ENCODE results near the gene C3orf70.

C3orf70 gene

GRCh38 chr3:185042312-185043050 is 110.4 kb downstream of the C3orf70 start:
- H2AK5ac ChIP-seq (ENCODE audit: low read length): no peak overlapping the region
- WGBS (ENCODE audit: extremely low coverage, insufficient coverage, low lambda C conversion rate): 100% methylated on average over 1 of the region's 7 CpGs
- H3K79me1 ChIP-seq (ENCODE audit: low read length): no peaks in the 10 kb centered on the region
- no peaks in the 10 kb centered on the region for H3K4me1 ChIP-seq (ENCODE audit: control insufficient read depth, low read depth, low read length)
- no peak overlapping the region for H3K56ac ChIP-seq (ENCODE audit: low read length)
- H3K4me2 ChIP-seq (ENCODE audit: low read length): no peak overlapping the region
- H3K27me3 ChIP-seq (ENCODE audit: insufficient read depth, low read length, poor library complexity): no peaks in the 10 kb centered on the region
- no peak overlapping the region for H4K8ac ChIP-seq (ENCODE audit: low read depth, low read length)
- H3K4me3 ChIP-seq (ENCODE audit: low read length): no peak overlapping the region
- H2BK5ac ChIP-seq (ENCODE audit: low read length): no peak overlapping the region
- H2BK15ac ChIP-seq (replicated peaks; ENCODE audit: low read depth): no peak overlapping the region
- DNase-seq: no peak
- no peak overlapping the region for H3K9ac ChIP-seq (ENCODE audit: low read length)
- H3K4ac ChIP-seq (ENCODE audit: low read depth, low read length): no peak overlapping the region
- H3K27ac ChIP-seq (ENCODE audit: low read depth, low read length): no peak overlapping the region
- H4K5ac ChIP-seq (ENCODE audit: low read length): no peak overlapping the region
- H3K36me3 ChIP-seq (ENCODE audit: control insufficient read depth, insufficient read depth, low read length): no peaks in the 10 kb centered on the region
- no peak overlapping the region for H3K18ac ChIP-seq (ENCODE audit: low read length)
- H2BK120ac ChIP-seq (ENCODE audit: low read depth, low read length): no peak overlapping the region
- H3K79me2 ChIP-seq (ENCODE audit: control insufficient read depth, insufficient read depth, low read length): no peaks in the 10 kb centered on the region
- H3K23ac ChIP-seq (ENCODE audit: low read length): no peak overlapping the region

- Histone ChIP-seq H2BK15ac (replicated peaks; ENCODE audit: low read depth) (no peak overlapping the region), H4K5ac (ENCODE audit: low read length) (no peak overlapping the region), H4K8ac (ENCODE audit: low read depth, low read length) (no peak overlapping the region), H3K56ac (ENCODE audit: low read length) (no peak overlapping the region), H3K4ac (ENCODE audit: low read depth, low read length) (no peak overlapping the region), H3K79me1 (ENCODE audit: low read length) (no peaks in the 10 kb centered on the region), H3K4me2 (ENCODE audit: low read length) (no peak overlapping the region), H2AK5ac (ENCODE audit: low read length) (no peak overlapping the region), H3K27me3 (ENCODE audit: insufficient read depth, low read length, poor library complexity) (no peaks in the 10 kb centered on the region), H3K9ac (ENCODE audit: low read length) (no peak overlapping the region), H3K36me3 (ENCODE audit: control insufficient read depth, insufficient read depth, low read length) (no peaks in the 10 kb centered on the region), H3K4me3 (ENCODE audit: low read length) (no peak overlapping the region), H2BK120ac (ENCODE audit: low read depth, low read length) (no peak overlapping the region), H3K23ac (ENCODE audit: low read length) (no peak overlapping the region), H2BK5ac (ENCODE audit: low read length) (no peak overlapping the region), H3K27ac (ENCODE audit: low read depth, low read length) (no peak overlapping the region), H3K4me1 (ENCODE audit: control insufficient read depth, low read depth, low read length) (no peaks in the 10 kb centered on the region), H3K18ac (ENCODE audit: low read length) (no peak overlapping the region), H3K79me2 (ENCODE audit: control insufficient read depth, insufficient read depth, low read length) (no peaks in the 10 kb centered on the region)
- DNase-seq: no peak
- no CpG with 5 or more reads among the region's 4 CpGs for WGBS (ENCODE audit: extremely low coverage, insufficient coverage, low lambda C conversion rate)
These were observed 111.3 kb downstream of the C3orf70 start for GRCh38 chr3:185041540-185041939.

GRCh38 chr3:185040425-185040824 is 112.4 kb downstream of the C3orf70 start:
- Histone ChIP-seq H3K56ac (ENCODE audit: low read length) (no peak overlapping the region), H3K4me1 (ENCODE audit: control insufficient read depth, low read depth, low read length) (no peaks in the 10 kb centered on the region), H3K18ac (ENCODE audit: low read length) (no peak overlapping the region), H3K23ac (ENCODE audit: low read length) (no peak overlapping the region), H2BK15ac (replicated peaks; ENCODE audit: low read depth) (no peak overlapping the region), H3K79me1 (ENCODE audit: low read length) (no peaks in the 10 kb centered on the region), H3K27me3 (ENCODE audit: insufficient read depth, low read length, poor library complexity) (no peaks in the 10 kb centered on the region), H2BK120ac (ENCODE audit: low read depth, low read length) (no peak overlapping the region), H3K36me3 (ENCODE audit: control insufficient read depth, insufficient read depth, low read length) (no peaks in the 10 kb centered on the region), H3K27ac (ENCODE audit: low read depth, low read length) (no peak overlapping the region), H2BK5ac (ENCODE audit: low read length) (no peak overlapping the region), H4K5ac (ENCODE audit: low read length) (no peak overlapping the region), H3K4me2 (ENCODE audit: low read length) (no peak overlapping the region), H2AK5ac (ENCODE audit: low read length) (no peak overlapping the region), H4K8ac (ENCODE audit: low read depth, low read length) (no peak overlapping the region), H3K9ac (ENCODE audit: low read length) (no peak overlapping the region), H3K4ac (ENCODE audit: low read depth, low read length) (no peak overlapping the region), H3K4me3 (ENCODE audit: low read length) (no peak overlapping the region), H3K79me2 (ENCODE audit: control insufficient read depth, insufficient read depth, low read length) (no peaks in the 10 kb centered on the region)
- no CpG with 5 or more reads among the region's 1 CpG for WGBS (ENCODE audit: extremely low coverage, insufficient coverage, low lambda C conversion rate)
- DNase-seq: no peak

DNA sequence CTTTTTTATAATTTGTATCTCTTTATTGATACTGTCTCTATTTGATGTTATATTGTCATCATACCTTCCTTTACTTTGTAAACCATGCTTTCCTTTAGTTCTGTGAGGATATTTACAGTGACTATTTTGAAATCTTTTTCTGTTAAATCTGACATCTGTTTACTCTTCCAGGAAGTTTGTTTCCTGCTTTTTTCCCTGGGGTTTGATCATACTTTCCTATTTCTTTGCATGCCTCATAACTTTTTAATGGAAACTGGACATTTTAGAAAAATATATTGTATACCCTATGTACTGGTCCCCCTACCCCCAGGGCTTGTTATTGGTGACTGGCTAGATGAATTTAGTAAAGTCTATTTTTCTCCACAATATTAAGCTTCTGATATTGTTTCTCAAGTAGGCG is 115.1 kb downstream of the C3orf70 start:
- no peak overlapping the region for H3K27ac ChIP-seq (ENCODE audit: low read depth, low read length)
- DNase-seq: no peak
- no peak overlapping the region for H3K4me3 ChIP-seq (ENCODE audit: low read length)
- H3K56ac ChIP-seq (ENCODE audit: low read length): no peak overlapping the region
- no peak overlapping the region for H3K4ac ChIP-seq (ENCODE audit: low read depth, low read length)
- no peak overlapping the region for H3K9ac ChIP-seq (ENCODE audit: low read length)
- H3K27me3 ChIP-seq (ENCODE audit: insufficient read depth, low read length, poor library complexity): no peaks in the 10 kb centered on the region
- no peak overlapping the region for H2BK120ac ChIP-seq (ENCODE audit: low read depth, low read length)
- no peak overlapping the region for H2BK15ac ChIP-seq (replicated peaks; ENCODE audit: low read depth)
- WGBS (ENCODE audit: extremely low coverage, insufficient coverage, low lambda C conversion rate): no CpG with 5 or more reads among the region's 1 CpG
- no peak overlapping the region for H2AK5ac ChIP-seq (ENCODE audit: low read length)
- H2BK5ac ChIP-seq (ENCODE audit: low read length): no peak overlapping the region
- H4K5ac ChIP-seq (ENCODE audit: low read length): no peak overlapping the region
- H4K8ac ChIP-seq (ENCODE audit: low read depth, low read length): peak overlapping the region; percentile 28
- no peak overlapping the region for H3K4me2 ChIP-seq (ENCODE audit: low read length)
- H3K18ac ChIP-seq (ENCODE audit: low read length): no peak overlapping the region
- no peaks in the 10 kb centered on the region for H3K79me2 ChIP-seq (ENCODE audit: control insufficient read depth, insufficient read depth, low read length)
- H3K79me1 ChIP-seq (ENCODE audit: low read length): no peaks in the 10 kb centered on the region
- no peak overlapping the region for H3K23ac ChIP-seq (ENCODE audit: low read length)
- H3K36me3 ChIP-seq (ENCODE audit: control insufficient read depth, insufficient read depth, low read length): no peaks in the 10 kb centered on the region
- H3K4me1 ChIP-seq (ENCODE audit: control insufficient read depth, low read depth, low read length): no peaks in the 10 kb centered on the region

DNA sequence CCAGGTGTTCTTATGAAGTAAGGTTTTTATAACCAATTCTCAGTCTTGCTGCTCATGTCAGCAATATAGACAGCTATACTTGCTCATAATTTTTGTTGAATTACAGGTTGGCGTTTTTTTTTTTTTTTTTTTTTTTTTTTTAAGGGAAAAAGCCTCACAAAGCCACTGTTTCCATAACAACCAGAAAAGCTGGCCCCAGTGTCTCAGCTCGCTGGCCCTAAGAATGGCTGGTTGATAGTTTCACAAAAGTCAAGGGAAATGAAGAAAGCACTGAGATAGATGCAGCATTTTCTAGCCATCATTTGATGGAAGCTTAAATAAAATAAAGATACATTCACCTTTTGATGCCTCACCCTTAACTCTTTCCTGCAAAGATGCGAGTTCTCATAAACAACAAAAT is 121.9 kb downstream of the C3orf70 start:
- no peak overlapping the region for H4K5ac ChIP-seq (ENCODE audit: low read length)
- no peak overlapping the region for H4K8ac ChIP-seq (ENCODE audit: low read depth, low read length)
- no peak for DNase-seq
- H3K27ac ChIP-seq (ENCODE audit: low read depth, low read length): no peak overlapping the region
- no peak overlapping the region for H3K23ac ChIP-seq (ENCODE audit: low read length)
- no peak overlapping the region for H3K4me3 ChIP-seq (ENCODE audit: low read length)
- no peaks in the 10 kb centered on the region for H3K79me2 ChIP-seq (ENCODE audit: control insufficient read depth, insufficient read depth, low read length)
- no peak overlapping the region for H3K4me2 ChIP-seq (ENCODE audit: low read length)
- H2BK5ac ChIP-seq (ENCODE audit: low read length): no peak overlapping the region
- H3K36me3 ChIP-seq (ENCODE audit: control insufficient read depth, insufficient read depth, low read length): no peaks in the 10 kb centered on the region
- H3K27me3 ChIP-seq (ENCODE audit: insufficient read depth, low read length, poor library complexity): no peaks in the 10 kb centered on the region
- H3K4ac ChIP-seq (ENCODE audit: low read depth, low read length): no peak overlapping the region
- H3K9ac ChIP-seq (ENCODE audit: low read length): no peak overlapping the region
- no peak overlapping the region for H3K56ac ChIP-seq (ENCODE audit: low read length)
- H3K18ac ChIP-seq (ENCODE audit: low read length): no peak overlapping the region
- H2AK5ac ChIP-seq (ENCODE audit: low read length): no peak overlapping the region
- H2BK15ac ChIP-seq (replicated peaks; ENCODE audit: low read depth): no peak overlapping the region
- H3K79me1 ChIP-seq (ENCODE audit: low read length): no peaks in the 10 kb centered on the region
- no peak overlapping the region for H2BK120ac ChIP-seq (ENCODE audit: low read depth, low read length)
- H3K4me1 ChIP-seq (ENCODE audit: control insufficient read depth, low read depth, low read length): no peaks in the 10 kb centered on the region
- WGBS (ENCODE audit: extremely low coverage, insufficient coverage, low lambda C conversion rate): no CpG with 5 or more reads among the region's 3 CpGs

DNA sequence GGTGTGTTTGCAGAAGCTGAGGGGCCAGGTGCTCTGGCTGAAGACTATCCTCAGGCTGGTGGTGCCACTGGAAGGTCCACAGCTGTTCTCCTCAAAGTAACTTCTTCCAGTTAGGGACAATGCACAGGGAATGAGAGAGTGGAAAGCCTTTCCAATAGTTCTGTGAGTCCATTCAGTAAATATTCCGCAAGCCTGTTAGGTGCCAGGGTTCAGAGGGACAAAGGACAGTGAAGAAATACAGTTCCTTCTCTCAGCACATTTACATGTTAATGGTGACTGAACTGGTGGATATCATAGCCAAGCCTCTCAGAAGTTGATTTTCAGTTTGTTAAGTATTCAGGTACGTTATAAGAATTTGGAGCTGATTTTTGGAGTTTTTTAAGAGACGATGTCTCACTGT is 122.5 kb downstream of the C3orf70 start:
- H3K18ac ChIP-seq (ENCODE audit: low read length): no peak overlapping the region
- H3K27ac ChIP-seq (ENCODE audit: low read depth, low read length): no peak overlapping the region
- no peaks in the 10 kb centered on the region for H3K79me1 ChIP-seq (ENCODE audit: low read length)
- H2AK5ac ChIP-seq (ENCODE audit: low read length): no peak overlapping the region
- no peaks in the 10 kb centered on the region for H3K4me1 ChIP-seq (ENCODE audit: control insufficient read depth, low read depth, low read length)
- no peak overlapping the region for H4K8ac ChIP-seq (ENCODE audit: low read depth, low read length)
- no peak overlapping the region for H3K9ac ChIP-seq (ENCODE audit: low read length)
- H3K23ac ChIP-seq (ENCODE audit: low read length): no peak overlapping the region
- H3K27me3 ChIP-seq (ENCODE audit: insufficient read depth, low read length, poor library complexity): no peaks in the 10 kb centered on the region
- no peak overlapping the region for H3K4me2 ChIP-seq (ENCODE audit: low read length)
- no peak overlapping the region for H3K4ac ChIP-seq (ENCODE audit: low read depth, low read length)
- no peak for DNase-seq
- H3K36me3 ChIP-seq (ENCODE audit: control insufficient read depth, insufficient read depth, low read length): no peaks in the 10 kb centered on the region
- no peak overlapping the region for H4K5ac ChIP-seq (ENCODE audit: low read length)
- no peaks in the 10 kb centered on the region for H3K79me2 ChIP-seq (ENCODE audit: control insufficient read depth, insufficient read depth, low read length)
- WGBS (ENCODE audit: extremely low coverage, insufficient coverage, low lambda C conversion rate): no CpG with 5 or more reads among the region's 3 CpGs
- H3K56ac ChIP-seq (ENCODE audit: low read length): no peak overlapping the region
- no peak overlapping the region for H2BK15ac ChIP-seq (replicated peaks; ENCODE audit: low read depth)
- no peak overlapping the region for H2BK5ac ChIP-seq (ENCODE audit: low read length)
- H2BK120ac ChIP-seq (ENCODE audit: low read depth, low read length): no peak overlapping the region
- no peak overlapping the region for H3K4me3 ChIP-seq (ENCODE audit: low read length)

Measured in mesendoderm (in vitro differentiated cells).